ENCODE results near the gene RAPGEF2.

RAPGEF2 gene

DNA sequence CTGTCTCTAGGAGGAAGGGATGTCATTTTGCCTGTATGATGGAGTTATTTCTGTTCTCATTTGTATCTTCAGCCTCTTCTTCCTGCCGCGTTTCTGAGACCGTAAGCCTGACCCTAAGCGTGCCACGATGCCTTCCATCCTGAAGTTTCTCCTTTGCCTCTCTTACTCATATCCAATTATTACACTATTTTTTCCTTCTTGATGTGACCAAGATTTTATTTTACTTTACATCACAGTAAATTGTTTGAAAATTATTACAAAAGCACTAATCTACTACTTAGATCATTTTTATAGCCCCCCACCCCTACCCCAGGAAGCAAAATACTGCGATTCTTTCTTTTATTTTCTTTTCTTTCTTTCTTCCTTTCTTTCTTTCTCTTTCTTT, 95.0 kb downstream of the RAPGEF2 start:
- TF ChIP-seq, protein P1, sequence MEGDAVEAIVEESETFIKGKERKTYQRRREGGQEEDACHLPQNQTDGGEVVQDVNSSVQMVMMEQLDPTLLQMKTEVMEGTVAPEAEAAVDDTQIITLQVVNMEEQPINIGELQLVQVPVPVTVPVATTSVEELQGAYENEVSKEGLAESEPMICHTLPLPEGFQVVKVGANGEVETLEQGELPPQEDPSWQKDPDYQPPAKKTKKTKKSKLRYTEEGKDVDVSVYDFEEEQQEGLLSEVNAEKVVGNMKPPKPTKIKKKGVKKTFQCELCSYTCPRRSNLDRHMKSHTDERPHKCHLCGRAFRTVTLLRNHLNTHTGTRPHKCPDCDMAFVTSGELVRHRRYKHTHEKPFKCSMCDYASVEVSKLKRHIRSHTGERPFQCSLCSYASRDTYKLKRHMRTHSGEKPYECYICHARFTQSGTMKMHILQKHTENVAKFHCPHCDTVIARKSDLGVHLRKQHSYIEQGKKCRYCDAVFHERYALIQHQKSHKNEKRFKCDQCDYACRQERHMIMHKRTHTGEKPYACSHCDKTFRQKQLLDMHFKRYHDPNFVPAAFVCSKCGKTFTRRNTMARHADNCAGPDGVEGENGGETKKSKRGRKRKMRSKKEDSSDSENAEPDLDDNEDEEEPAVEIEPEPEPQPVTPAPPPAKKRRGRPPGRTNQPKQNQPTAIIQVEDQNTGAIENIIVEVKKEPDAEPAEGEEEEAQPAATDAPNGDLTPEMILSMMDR (conservative IDR thresholded peaks at IDR 0.05; ENCODE audit: low read depth, low read length), result no peak
- H3K4me3 ChIP-seq (ENCODE audit: low read depth, low read length), result no peak overlapping the region
- no peak for DNase-seq (ENCODE audit: low read depth)

DNA sequence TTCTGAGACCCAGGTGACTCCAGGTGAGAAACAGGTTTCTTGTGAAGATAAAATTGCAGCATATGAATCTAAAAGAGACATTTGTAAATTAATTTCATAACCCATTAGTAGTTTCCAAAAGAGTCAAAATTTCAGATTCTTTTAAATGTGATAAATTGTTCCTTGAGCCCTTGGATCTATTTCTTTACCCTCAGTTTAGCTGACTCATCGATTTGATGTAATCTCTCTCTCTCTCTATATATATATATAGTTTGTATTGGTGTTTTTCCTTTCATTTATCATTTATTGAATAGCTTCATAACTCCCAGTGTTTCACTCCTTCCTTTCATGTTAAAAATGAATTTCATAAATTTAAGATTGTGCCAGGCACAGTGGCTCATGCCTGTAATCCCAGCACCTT, 96.9 kb downstream of the RAPGEF2 start:
- H3K4me3 ChIP-seq (ENCODE audit: low read depth, low read length), result no peak overlapping the region
- TF ChIP-seq, protein P1 (conservative IDR thresholded peaks at IDR 0.05; ENCODE audit: low read depth, low read length), result no peak

DNA sequence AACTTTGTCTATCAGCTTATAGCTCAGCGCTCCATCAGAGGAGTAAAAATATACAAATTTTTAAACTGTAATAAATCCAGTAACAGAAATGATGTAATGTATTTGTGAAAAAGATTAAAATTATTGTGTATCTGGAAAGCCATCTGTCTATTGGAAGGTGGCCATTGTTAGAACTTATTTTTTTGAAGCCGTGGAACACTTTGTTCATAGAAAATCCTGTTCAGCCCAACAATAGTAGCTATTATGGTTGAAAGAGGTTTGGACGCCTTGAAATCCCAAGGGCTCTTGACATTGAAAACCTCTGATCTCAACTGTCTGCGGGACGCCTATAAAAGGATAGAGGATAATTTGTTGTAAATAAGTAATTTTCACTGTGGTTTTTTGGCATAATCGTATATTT, 98.3 kb downstream of the RAPGEF2 start:
- no peak for DNase-seq (ENCODE audit: low read depth)
- H3K4me3 ChIP-seq (ENCODE audit: low read depth, low read length), result no peak overlapping the region
- TF ChIP-seq, protein P1 (conservative IDR thresholded peaks at IDR 0.05; ENCODE audit: low read depth, low read length), result no peak

More for the DNA sequence above, 96.9 kb downstream of the RAPGEF2 start:
- no peak for DNase-seq (ENCODE audit: low read depth)

DNA sequence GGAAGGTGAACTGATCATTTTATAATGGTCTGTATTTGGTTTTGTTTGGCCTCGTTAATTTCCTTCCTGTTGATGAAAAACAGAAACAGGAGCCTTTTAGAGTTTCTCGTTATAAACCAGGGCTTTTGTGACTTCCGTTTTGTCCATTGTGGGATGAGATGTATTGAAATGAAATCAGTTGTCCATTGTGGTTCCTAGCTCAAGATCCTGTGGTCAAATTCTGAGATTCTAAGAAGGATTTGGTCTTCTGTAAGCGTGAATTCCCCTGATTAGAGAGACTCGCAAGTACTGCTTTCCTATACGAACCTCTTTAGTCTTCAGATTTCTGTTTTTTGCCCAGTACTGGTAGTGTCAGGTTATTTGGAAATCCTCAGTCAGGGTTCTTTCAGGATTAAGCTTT, 101.7 kb downstream of the RAPGEF2 start:
- no peak overlapping the region for H3K4me3 ChIP-seq (ENCODE audit: low read depth, low read length)
- DNase-seq (ENCODE audit: low read depth), result peak; percentile 19
- TF ChIP-seq, protein P1 (conservative IDR thresholded peaks at IDR 0.05; ENCODE audit: low read depth, low read length), result no peak

DNA sequence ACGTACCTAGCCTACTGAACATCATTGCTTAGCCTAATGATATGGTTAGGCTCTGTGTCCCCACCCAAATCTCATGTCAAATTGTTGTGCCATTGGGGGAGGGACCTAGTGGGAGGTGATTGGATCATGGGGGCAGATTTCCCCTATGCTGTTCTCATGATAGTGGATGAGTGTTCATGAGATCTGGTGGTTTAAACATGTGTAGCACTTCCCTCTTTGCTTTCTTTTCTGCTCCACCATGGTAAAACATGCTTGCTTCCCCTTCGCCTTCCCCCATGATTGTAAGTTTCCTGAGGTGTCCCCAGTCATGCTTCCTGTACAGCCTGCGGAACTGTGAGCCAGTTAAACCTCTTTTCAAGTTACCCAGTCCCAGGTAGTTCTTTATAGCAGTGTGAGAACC, 102.6 kb downstream of the RAPGEF2 start:
- no peak for DNase-seq (ENCODE audit: low read depth)
- no peak overlapping the region for H3K4me3 ChIP-seq (ENCODE audit: low read depth, low read length)
- TF ChIP-seq, protein P1 (conservative IDR thresholded peaks at IDR 0.05; ENCODE audit: low read depth, low read length), result no peak

DNA sequence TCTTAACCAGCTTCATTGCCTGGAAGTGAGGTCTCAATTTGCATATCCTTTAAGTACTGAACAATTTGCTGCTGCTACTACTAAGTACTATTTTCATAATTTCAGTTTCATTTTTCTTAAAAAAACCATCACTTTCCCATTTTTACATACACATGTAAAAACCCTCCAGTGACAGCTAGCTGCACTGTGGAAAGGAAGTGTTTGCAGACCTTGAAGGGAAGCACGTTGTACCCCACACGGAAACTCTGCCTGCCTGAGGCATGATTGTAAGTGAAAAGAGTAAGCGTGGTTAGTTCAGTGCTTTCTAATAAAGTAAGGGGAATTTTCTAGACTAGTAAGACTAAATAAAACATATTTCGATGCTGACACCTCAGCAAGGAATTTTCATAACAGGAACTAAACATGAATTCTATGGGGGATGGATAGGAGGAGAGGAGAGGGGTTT, 103.6 kb downstream of the RAPGEF2 start:
- no peak overlapping the region for H3K4me3 ChIP-seq (ENCODE audit: low read depth, low read length)
- TF ChIP-seq, protein P1 (conservative IDR thresholded peaks at IDR 0.05; ENCODE audit: low read depth, low read length), result no peak
- peak; percentile 52 for DNase-seq (ENCODE audit: low read depth)

DNA sequence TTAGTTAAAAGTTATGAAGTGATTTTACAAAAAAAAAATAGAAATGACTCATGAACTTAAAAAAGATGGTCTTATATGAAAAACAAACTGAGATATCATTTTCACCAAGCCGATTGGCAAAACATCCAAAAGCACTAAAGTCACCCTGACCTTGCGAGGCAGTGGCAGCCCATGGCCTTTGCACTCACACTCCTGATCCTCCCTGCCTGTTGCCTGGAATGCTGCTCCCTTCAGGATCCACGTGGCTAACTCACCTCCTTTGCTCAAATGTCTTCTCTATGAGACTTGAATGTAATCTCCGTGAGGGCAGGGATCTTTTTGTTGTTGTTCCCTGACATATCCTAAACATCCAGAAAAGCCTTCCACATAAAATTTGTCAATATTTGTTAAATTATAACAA, 106.4 kb downstream of the RAPGEF2 start:
- TF ChIP-seq, protein P1 (conservative IDR thresholded peaks at IDR 0.05; ENCODE audit: low read depth, low read length), result no peak
- DNase-seq (ENCODE audit: low read depth), result no peak
- no peak overlapping the region for H3K4me3 ChIP-seq (ENCODE audit: low read depth, low read length)
